HG03097 (cell line): Measurements from ENCODE around the gene ZDHHC18.

Experiments
- ATAC-seq: cut with Tn5 transposase; IDR thresholded peaks from one replicate; pipeline ENCODE4 v1.9.1; 2021; ENCODE audit not compliant: unreplicated experiment, low FRiP score

The ZDHHC18 gene

DNA sequence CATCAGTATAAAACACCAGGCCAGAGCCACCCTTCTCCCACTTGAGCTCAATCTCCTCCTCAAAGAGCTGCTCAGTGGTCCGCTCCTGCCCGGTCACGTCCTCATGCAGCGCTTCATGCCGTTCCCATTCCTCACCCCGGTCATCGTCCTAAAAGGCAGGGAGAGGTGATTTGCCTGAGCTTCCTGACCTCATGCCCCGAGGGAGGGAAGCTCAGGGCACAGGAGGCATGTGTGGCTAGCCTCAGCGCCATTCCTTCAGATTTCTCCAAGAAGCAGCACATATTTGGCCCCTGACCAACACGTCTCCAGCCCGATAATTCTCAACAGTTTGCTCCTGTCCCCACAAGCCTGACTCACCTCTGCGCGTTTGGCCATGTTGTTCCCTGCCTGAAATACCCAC lies 67.8 kb downstream of the ZDHHC18 start:
- ATAC-seq = no peak

DNA sequence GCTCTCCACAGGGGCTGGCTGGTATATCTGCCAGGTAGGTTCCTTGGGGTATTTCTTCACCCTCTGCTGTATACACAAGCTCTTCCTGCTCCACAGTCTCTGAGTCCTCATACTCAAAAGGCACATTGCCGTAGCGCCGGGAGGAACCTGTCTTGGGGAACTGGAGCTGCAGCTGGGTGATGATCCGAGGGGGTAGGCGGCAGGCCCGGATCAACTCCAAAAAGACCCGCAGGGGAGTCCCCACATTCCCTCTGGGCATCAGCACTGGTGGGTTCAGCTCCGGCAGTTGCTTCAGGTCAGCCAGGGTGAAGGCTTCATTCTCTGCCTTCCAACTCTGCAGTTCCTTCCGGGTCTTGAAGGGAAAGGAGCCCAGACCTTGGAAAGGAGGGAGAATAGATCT lies 70.9 kb downstream of the ZDHHC18 start:
- ATAC-seq = no peak

DNA sequence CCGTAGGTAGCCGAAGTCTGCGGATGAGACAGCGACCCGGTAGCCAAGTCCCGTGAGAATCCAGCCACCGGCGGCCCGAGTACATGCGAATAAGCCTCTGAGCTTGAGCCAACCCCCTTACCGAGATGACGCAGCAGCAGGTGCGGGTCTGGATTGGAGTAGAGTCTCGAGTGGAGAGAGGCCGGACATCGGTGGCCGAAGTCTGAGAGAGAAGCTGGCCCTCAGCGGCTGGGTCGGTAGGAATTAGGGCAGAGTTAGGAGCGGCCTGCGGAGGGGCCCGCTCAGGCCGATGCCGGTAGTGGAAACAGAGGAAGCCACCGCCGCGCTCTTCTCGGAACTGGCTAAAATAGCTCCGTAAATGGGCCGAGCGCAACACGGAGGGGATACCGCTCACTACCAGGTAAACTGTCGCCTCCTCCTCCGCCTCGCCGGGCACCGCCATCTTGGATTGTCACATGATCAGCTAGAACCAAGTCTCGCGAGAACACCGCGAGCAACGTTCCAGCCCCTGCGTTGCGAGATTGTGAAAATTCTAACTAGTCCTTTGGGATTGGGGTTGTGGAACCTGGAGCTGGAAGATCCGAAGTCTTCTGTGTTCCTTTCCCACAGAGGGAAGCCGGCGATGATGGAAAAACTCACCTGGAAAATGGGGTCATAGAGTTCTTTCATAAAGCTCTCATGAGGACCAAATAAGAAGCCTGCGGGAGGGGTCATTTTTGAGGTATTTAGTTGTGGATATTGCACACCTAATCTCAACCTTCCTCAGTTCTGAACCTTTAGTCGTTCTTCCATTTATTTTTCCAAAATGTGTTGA lies 73.7 kb downstream of the ZDHHC18 start, which contains the start of gene GPATCH3:
Gene GPATCH3 (minus strand): TSS at position 467 of the 814 bp plus-strand sequence. CDS start 25 bp downstream, at position 442.
- peak; percentile 80 for ATAC-seq

DNA sequence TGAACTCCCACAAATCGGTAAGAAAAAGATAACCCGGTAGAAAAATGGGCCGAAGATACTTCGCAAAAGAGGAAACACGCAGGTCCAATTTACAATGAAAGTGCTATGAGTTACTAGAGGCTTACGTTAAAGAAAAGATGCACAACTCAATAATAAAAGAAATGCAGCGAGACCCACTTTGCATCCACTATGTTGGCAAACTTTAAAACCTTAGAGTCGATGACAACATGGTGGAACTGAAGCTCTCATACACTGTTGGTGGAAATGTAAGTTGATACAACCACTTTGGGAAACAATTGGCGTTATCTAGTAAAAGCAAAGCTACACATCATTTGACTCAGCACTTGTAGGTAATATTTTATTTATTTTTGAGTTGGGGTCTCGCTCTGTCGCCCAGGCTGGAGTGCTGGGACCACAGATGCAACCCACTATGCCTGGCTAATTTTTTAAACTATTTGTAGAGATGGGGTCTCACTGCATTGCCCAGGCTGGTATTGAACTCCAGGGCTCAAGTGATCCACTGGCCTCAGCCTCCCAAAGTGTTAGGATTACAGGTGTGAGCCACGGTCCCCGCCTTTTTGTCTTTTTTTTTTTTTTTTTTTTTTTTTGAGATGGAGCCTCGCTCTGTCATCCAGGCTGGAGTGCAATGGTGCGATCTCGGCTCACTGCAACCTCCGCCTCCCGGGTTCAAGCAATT lies 74.5 kb downstream of the ZDHHC18 start:
- ATAC-seq = no peak
